Gastrocnemius medialis (tissue), 4 donors: ENCODE measurements around the gene PANK3. TPM values are rescaled to one million over a fixed set of nuclear protein-coding genes. Genes with fewer than 3 reads are reported as not detected.
A peak's percentile ranks its signal among the peaks of the same experiment; 100 is the strongest.

Experiments used
- ATAC-seq, 2 donors: fragments of 150-250 bp; one replicate each; pipeline ENCODE4 v1.9.1; 2016
- DNase-seq, 2 donors: peaks; one replicate each; pipeline ENCODE4 v3.0.0-alpha.2; 2019
- H3K27ac ChIP-seq, 4 donors: fragments of 200-600 bp; sonication (generic); 1 replicate in 1 of 4; 2 replicates in 3 of 4; pipeline ENCODE4 v1.5.1; 2016 to 2018; ENCODE audit warnings: mild to moderate bottlenecking in 2 of 4, moderate library complexity in 1 of 4
- H3K27me3 ChIP-seq, 3 donors: fragments of 200-600 bp; sonication (generic) in 2 of 3; 1 replicate in 1 of 3; 2 replicates in 2 of 3; pipeline versions ENCODE4 v1.5.1 to v1.6.0; 2016 to 2019; ENCODE audit warnings: mild to moderate bottlenecking in 1 of 3, moderate library complexity in 1 of 3
- H3K36me3 ChIP-seq, 2 donors: fragments of 200-600 bp; sonication (generic) in 1 of 2; one replicate each; pipeline ENCODE4 v1.5.1; 2017 to 2018
- H3K4me1 ChIP-seq, 2 donors: fragments of 200-600 bp; sonication (generic) in 1 of 2; one replicate each; pipeline ENCODE4 v1.5.1; 2016 to 2017; ENCODE audit warnings: mild to moderate bottlenecking in 2 of 2
- H3K4me3 ChIP-seq, 4 donors: fragments of 200-600 bp; sonication (generic) in 3 of 4; 1 replicate in 1 of 4; 2 replicates in 3 of 4; pipeline ENCODE4 v1.5.1; 2016 to 2019; ENCODE audit warnings: mild to moderate bottlenecking in 2 of 4
- H3K9me3 ChIP-seq, 3 donors: fragments of 200-600 bp; sonication (generic) in 2 of 3; 1 replicate in 1 of 3; 2 replicates in 2 of 3; pipeline ENCODE4 v1.5.1; 2016 to 2019
- CTCF ChIP-seq, 5 experiments: fragments of 450-650 bp in 3 of 5; fragments of 200-600 bp in 2 of 5; sonication (generic) in 2 of 5; IDR thresholded peaks in 4 of 5; conservative IDR thresholded peaks in 1 of 5; 1 replicate in 4 of 5; 2 replicates in 1 of 5; pipeline ENCODE4 v1.5.1; 2016 to 2019; ENCODE audit warnings: antibody characterized with exemption in 5 of 5, mild to moderate bottlenecking in 3 of 5, moderate library complexity in 3 of 5
- POLR2A ChIP-seq, 2 donors: fragments of 450-650 bp; IDR thresholded peaks; one replicate each; pipeline ENCODE4 v1.6.1; 2017; ENCODE audit warnings: antibody characterized with exemption in 2 of 2, mild to moderate bottlenecking in 2 of 2, moderate library complexity in 2 of 2
- in situ Hi-C, 4 donors: fragments of 200-750 bp; cut with MboI; loops; one replicate each; pipeline versions ENCODE4 v1.15.0 to v1.8.0; 2017; ENCODE audit warnings: low sequenced_read_pairs in 4 of 4
- intact Hi-C: fragments of 100-400 bp; cut with DNase I; formaldehyde crosslinking; loops from one replicate; pipeline ENCODE4 v1.15.1; 2023; ENCODE audit warnings: low total_unique reads
- total RNA-seq, 4 donors: library from RNA; depleted of rRNA; stranded (reverse); fragments of >200 nt; gene quantifications; one replicate each; pipeline versions ENCODE4 v1.1.0 to v1.2.3, GENCODE V29; 2016

PANK3 gene
- total RNA-seq, result 10 to 100 TPM; 14.5 to 23.5 (median 16.1) TPM

GRCh38 chr5:168578538-168579487, at the start of gene PANK3:
Gene PANK3, minus strand, starts transcription at chr5:168579368. Its CDS starts 85 bp downstream, at chr5:168579283.
- TF ChIP-seq CTCF (IDR thresholded peaks at IDR 0.05 in 4 of 5, conservative IDR thresholded peaks at IDR 0.05 in 1 of 5), result no peak
- TF ChIP-seq POLR2A (IDR thresholded peaks at IDR 0.05), result no peak
- H3K27me3 ChIP-seq, result no peaks in the 10 kb centered on the region
- in situ Hi-C loops, result no loop called here
- H3K9me3 ChIP-seq, result no peaks in the 10 kb centered on the region
- peak within 1 kb of the TSS; percentile 82 to 100 (median 90) for H3K4me3 ChIP-seq
- H3K4me1 ChIP-seq, result peaks cover 17 to 34% of the 10 kb centered on the region in 2 donors
- ATAC-seq, result peak; percentile 69 to 70
- H3K36me3 ChIP-seq, result no peaks in the 10 kb centered on the region
- intact Hi-C loops, result loop anchor here (1.0 kb wide), 1 partner anchor 93 kb away; the partner anchor contains the start of gene RARS1
- H3K27ac ChIP-seq, result peak within 1 kb of the TSS; percentile 95 to 99 (median 96)
- DNase-seq, result peak in 1 of 2 donors; percentile 6

GRCh38 chr5:168624850-168625364, 45.7 kb upstream of the PANK3 start:
- intact Hi-C loops, result no loop called here

GRCh38 chr5:168620807-168621206, 41.6 kb upstream of the PANK3 start:
- H3K4me3 ChIP-seq, result no peak overlapping the region
- in situ Hi-C loops (no loop called here), intact Hi-C loops (no loop called here)
- no peaks in the 10 kb centered on the region for H3K4me1 ChIP-seq
- DNase-seq (no peak), ATAC-seq (no peak)
- H3K27ac ChIP-seq, result no peak overlapping the region
- H3K36me3 ChIP-seq, result no peaks in the 10 kb centered on the region
- no peak for TF ChIP-seq POLR2A (IDR thresholded peaks at IDR 0.05)
- no peak for TF ChIP-seq CTCF (IDR thresholded peaks at IDR 0.05 in 4 of 5, conservative IDR thresholded peaks at IDR 0.05 in 1 of 5)
- H3K27me3 ChIP-seq, result no peaks in the 10 kb centered on the region
- H3K9me3 ChIP-seq, result no peaks in the 10 kb centered on the region

More at GRCh38 chr5:168624850-168625364, 45.7 kb upstream of the PANK3 start:
- H3K4me3 ChIP-seq, result no peak overlapping the region
- DNase-seq (no peak), ATAC-seq (no peak)
- no peaks in the 10 kb centered on the region for H3K36me3 ChIP-seq
- no peaks in the 10 kb centered on the region for H3K4me1 ChIP-seq
- in situ Hi-C loops, result no loop called here
- peaks cover 0 to 5% (median 0%) of the 10 kb centered on the region in 3 donors for H3K27me3 ChIP-seq
- no peak for TF ChIP-seq CTCF (IDR thresholded peaks at IDR 0.05 in 4 of 5, conservative IDR thresholded peaks at IDR 0.05 in 1 of 5)
- no peak for TF ChIP-seq POLR2A (IDR thresholded peaks at IDR 0.05)
- no peak overlapping the region for H3K27ac ChIP-seq
- H3K9me3 ChIP-seq, result no peaks in the 10 kb centered on the region

GRCh38 chr5:168614661-168615060, 35.5 kb upstream of the PANK3 start:
- in situ Hi-C loops (no loop called here), intact Hi-C loops (no loop called here)
- ATAC-seq (no peak), DNase-seq (no peak)
- H3K4me3 ChIP-seq, result no peak overlapping the region
- no peaks in the 10 kb centered on the region for H3K4me1 ChIP-seq
- H3K27ac ChIP-seq, result no peak overlapping the region
- H3K36me3 ChIP-seq, result no peaks in the 10 kb centered on the region
- no peaks in the 10 kb centered on the region for H3K9me3 ChIP-seq
- H3K27me3 ChIP-seq, result no peaks in the 10 kb centered on the region
- no peak for TF ChIP-seq POLR2A (IDR thresholded peaks at IDR 0.05)
- no peak for TF ChIP-seq CTCF (IDR thresholded peaks at IDR 0.05 in 4 of 5, conservative IDR thresholded peaks at IDR 0.05 in 1 of 5)
